Measurements from ENCODE around the gene SLC4A7. TPM values are rescaled to one million over a fixed set of nuclear protein-coding genes. Genes with fewer than 3 reads are reported as not detected.

The SLC4A7 gene
- total RNA-seq, 2 experiments from 2014 or later = 46.4 to 53.0 TPM

- Mint-ChIP-seq H3K27ac (no peak overlapping the region), H3K9me3 (ENCODE audit: low read depth) (no peaks in the 10 kb centered on the region), H3K36me3 (ENCODE audit: low read depth) (no peaks in the 10 kb centered on the region), H3K27me3 (no peaks in the 10 kb centered on the region), H3K4me1 (peaks cover 26% of the 10 kb centered on the region), H3K4me3 (no peak overlapping the region)
- no peak for DNase-seq
- no peak for ATAC-seq
- POLR2A ChIA-PET = no interaction called here
- CTCF ChIA-PET = no interaction called here
- intact Hi-C loops (cut with DNase I, micrococcal nuclease) = loop anchor here (1.0 to 2.0 kb wide), 3 partner anchors 110 to 324 kb away; no protein-coding TSS in a partner anchor
These were observed 127.2 kb downstream of the SLC4A7 start for GRCh38 chr3:27356976-27357375.

DNA sequence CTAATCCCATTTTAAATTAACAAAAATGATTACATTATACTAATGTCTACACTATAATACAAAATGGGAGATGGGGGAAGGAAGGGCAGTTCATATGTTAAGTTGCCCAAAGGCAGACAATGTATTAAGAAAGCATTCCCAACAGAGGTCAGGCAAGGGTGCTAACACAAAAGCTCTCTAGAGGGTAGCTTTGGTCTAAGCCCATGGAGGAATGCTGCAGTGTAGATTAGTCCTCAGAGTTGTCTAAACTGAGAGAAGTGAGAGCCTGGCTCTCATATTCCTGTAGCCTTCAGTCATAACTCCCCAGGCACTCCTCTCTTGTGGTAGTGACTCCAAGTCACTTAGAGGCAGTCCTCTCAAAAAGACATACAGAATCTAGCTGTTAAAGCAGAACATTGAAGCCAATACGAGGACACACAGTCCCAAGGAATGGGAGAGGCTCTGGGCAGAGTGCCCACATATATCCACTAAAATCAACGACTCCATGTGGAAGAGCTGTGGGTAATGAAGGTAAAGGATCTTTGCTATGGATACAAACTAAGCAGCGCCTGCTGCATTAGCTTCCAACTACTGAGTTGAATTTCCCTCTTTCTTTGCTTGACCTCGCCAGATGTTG lies 129.5 kb downstream of the SLC4A7 start:
- Mint-ChIP-seq H3K4me3 (no peak overlapping the region), H3K9me3 (ENCODE audit: low read depth) (no peaks in the 10 kb centered on the region), H3K27ac (no peak overlapping the region), H3K4me1 (peaks cover 24% of the 10 kb centered on the region), H3K27me3 (no peaks in the 10 kb centered on the region), H3K36me3 (ENCODE audit: low read depth) (no peaks in the 10 kb centered on the region)
- no peak for ATAC-seq
- intact Hi-C loops (cut with DNase I, micrococcal nuclease) = no loop called here
- POLR2A ChIA-PET = no interaction called here
- CTCF ChIA-PET = interaction anchor here (0.7 to 1.4 kb wide), 6 partner anchors 8 to 327 kb away, joined by 3 to 7 read pairs (median 3); no protein-coding TSS in a partner anchor
- no peak for DNase-seq

DNA sequence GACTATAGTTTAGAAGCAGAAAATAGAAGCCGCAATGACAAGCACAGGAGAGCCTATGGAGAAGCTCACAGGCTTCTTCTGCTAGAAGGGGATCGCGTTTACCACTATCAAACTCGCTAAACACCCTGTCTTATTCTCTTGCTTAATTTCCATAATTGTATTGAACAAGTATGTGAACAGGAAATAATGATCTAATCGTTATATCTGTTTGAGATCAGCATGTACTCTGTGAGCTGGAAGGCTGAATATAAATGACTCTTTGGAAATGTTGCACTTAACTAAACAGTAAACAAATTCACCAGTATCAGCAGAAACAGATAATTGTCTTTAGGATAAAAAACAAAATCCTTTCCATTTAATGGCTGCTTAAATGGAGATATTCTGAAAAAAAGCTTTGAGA lies 130.0 kb downstream of the SLC4A7 start:
- intact Hi-C loops (cut with DNase I, micrococcal nuclease) = no loop called here
- ChIA-PET CTCF (interaction anchor here (0.6 to 1.4 kb wide), 5 partner anchors 9 to 328 kb away, joined by 3 to 7 read pairs (median 3); no protein-coding TSS in a partner anchor), POLR2A (no interaction called here)
- ATAC-seq = no peak
- no peak overlapping the region for H3K27ac Mint-ChIP-seq
- no peaks in the 10 kb centered on the region for H3K27me3 Mint-ChIP-seq
- no peak overlapping the region for H3K4me3 Mint-ChIP-seq
- no peaks in the 10 kb centered on the region for H3K9me3 Mint-ChIP-seq (ENCODE audit: low read depth)
- peaks cover 19% of the 10 kb centered on the region for H3K4me1 Mint-ChIP-seq
- DNase-seq = no peak
- H3K36me3 Mint-ChIP-seq (ENCODE audit: low read depth) = no peaks in the 10 kb centered on the region

DNA sequence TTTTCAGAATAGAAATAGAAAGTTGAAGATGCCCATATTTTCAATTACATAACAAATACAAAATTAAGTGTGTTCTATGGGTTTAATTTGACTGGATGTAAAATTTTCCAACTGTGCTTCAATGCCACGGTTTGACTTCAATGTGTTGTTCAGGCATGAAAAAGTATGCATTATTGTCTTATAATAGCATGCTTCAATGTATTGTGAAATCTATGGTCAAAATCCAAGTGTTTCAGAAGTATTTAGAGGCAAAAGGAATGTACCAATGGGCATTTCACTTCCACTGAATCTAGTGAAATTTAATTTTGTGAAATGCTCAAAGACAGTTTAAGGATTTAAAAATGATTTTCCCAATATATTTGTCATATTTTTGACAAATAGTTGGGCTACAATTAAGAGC lies 131.0 kb downstream of the SLC4A7 start:
- ATAC-seq (no peak), DNase-seq (no peak)
- Mint-ChIP-seq H3K27me3 (no peaks in the 10 kb centered on the region), H3K4me1 (peaks cover 13% of the 10 kb centered on the region), H3K9me3 (ENCODE audit: low read depth) (no peaks in the 10 kb centered on the region), H3K36me3 (ENCODE audit: low read depth) (no peaks in the 10 kb centered on the region), H3K27ac (no peak overlapping the region), H3K4me3 (no peak overlapping the region)
- ChIA-PET CTCF (interaction anchor here (0.6 kb wide), 1 partner anchor 41 kb away, joined by 3 read pairs; no protein-coding TSS in a partner anchor), POLR2A (no interaction called here)
- intact Hi-C loops (cut with DNase I, micrococcal nuclease) = no loop called here

- DNase-seq (no peak), ATAC-seq (no peak)
- Mint-ChIP-seq H3K27me3 (no peaks in the 10 kb centered on the region), H3K9me3 (ENCODE audit: low read depth) (no peaks in the 10 kb centered on the region), H3K36me3 (ENCODE audit: low read depth) (no peaks in the 10 kb centered on the region), H3K27ac (no peak overlapping the region), H3K4me1 (peaks cover 5% of the 10 kb centered on the region), H3K4me3 (no peak overlapping the region)
- POLR2A ChIA-PET = no interaction called here
- intact Hi-C loops (cut with DNase I, micrococcal nuclease) = no loop called here
- CTCF ChIA-PET = no interaction called here
These were observed 132.1 kb downstream of the SLC4A7 start for GRCh38 chr3:27352047-27352446.

- Mint-ChIP-seq H3K36me3 (ENCODE audit: low read depth) (no peaks in the 10 kb centered on the region), H3K27ac (no peak overlapping the region), H3K4me3 (no peak overlapping the region), H3K9me3 (ENCODE audit: low read depth) (no peaks in the 10 kb centered on the region), H3K27me3 (no peaks in the 10 kb centered on the region), H3K4me1 (peaks cover 8% of the 10 kb centered on the region)
- ChIA-PET CTCF (interaction anchor here (0.7 to 1.7 kb wide), 3 partner anchors 8 to 233 kb away, joined by 3 to 4 read pairs (median 4); no protein-coding TSS in a partner anchor), POLR2A (no interaction called here)
- intact Hi-C loops (cut with DNase I, micrococcal nuclease) = no loop called here
- DNase-seq (no peak), ATAC-seq (peak; percentile 33)
These were observed 134.4 kb downstream of the SLC4A7 start for GRCh38 chr3:27349832-27350231.

DNA sequence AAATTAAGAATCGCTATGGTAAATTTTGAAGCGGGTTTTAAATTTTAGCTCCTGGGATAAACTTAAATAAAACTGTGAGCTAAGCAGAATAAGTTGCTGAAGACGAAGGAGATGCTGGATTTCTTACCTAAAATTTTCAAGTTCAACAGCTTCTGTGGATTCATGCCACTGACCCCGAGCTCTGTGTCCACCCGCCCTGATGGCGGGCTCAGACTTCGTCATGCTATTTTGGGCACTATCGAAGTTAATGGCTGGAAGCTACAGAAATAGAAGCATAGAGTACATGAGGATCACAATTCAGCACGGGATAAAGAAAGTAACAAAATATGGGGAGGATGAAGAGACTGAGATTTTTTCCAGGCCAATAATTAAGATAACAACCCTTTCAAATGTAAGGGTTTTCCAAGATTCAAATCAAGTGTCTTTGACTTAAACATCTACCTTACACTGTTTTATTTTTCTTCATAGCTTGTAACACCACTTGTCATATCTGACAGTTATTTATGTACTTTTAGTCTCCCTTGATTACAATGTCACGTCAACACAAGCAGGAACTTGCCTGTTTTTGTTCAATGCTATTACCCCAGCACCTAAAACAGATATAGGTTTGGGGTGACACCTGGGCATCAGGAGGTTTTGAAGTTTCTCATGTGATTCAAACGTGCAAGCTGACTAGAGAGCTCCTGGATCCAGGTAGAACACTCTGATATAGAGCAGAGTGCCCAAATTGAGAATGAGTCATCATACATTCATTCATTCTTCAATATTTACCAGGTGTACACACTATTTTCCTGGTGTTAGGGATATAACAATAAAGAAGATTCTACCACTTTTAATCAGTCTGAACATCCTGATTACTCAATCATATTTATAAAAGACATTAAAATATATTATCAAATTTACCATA lies 138.0 kb downstream of the SLC4A7 start:
- ChIA-PET CTCF (interaction anchor here (1.7 kb wide), 1 partner anchor 21 kb away, joined by 4 read pairs; no protein-coding TSS in a partner anchor), POLR2A (no interaction called here)
- Mint-ChIP-seq H3K36me3 (ENCODE audit: low read depth) (no peaks in the 10 kb centered on the region), H3K27me3 (no peaks in the 10 kb centered on the region), H3K27ac (no peak overlapping the region), H3K4me3 (no peak overlapping the region), H3K4me1 (peaks cover 8% of the 10 kb centered on the region), H3K9me3 (ENCODE audit: low read depth) (no peaks in the 10 kb centered on the region)
- ATAC-seq (no peak), DNase-seq (no peak)
- intact Hi-C loops (cut with DNase I, micrococcal nuclease) = no loop called here

GRCh38 chr3:27345493-27345892 lies 138.7 kb downstream of the SLC4A7 start:
- no peak for DNase-seq
- H3K9me3 Mint-ChIP-seq (ENCODE audit: low read depth) = no peaks in the 10 kb centered on the region

GRCh38 chr3:27345045-27345444 lies 139.1 kb downstream of the SLC4A7 start:
- DNase-seq (no peak), ATAC-seq (no peak)
- Mint-ChIP-seq H3K36me3 (ENCODE audit: low read depth) (no peaks in the 10 kb centered on the region), H3K4me1 (peaks cover 5% of the 10 kb centered on the region), H3K27me3 (no peaks in the 10 kb centered on the region), H3K9me3 (ENCODE audit: low read depth) (no peaks in the 10 kb centered on the region), H3K27ac (no peak overlapping the region), H3K4me3 (no peak overlapping the region)
- intact Hi-C loops (cut with DNase I, micrococcal nuclease) = no loop called here
- CTCF ChIA-PET = interaction anchor here (1.7 kb wide), 1 partner anchor 22 kb away, joined by 4 read pairs; no protein-coding TSS in a partner anchor
- POLR2A ChIA-PET = no interaction called here

More at GRCh38 chr3:27345493-27345892, 138.7 kb downstream of the SLC4A7 start:
- intact Hi-C loops (cut with DNase I, micrococcal nuclease) = no loop called here
- Mint-ChIP-seq H3K4me3 (no peak overlapping the region), H3K27ac (no peak overlapping the region), H3K27me3 (no peaks in the 10 kb centered on the region), H3K4me1 (peaks cover 8% of the 10 kb centered on the region), H3K36me3 (ENCODE audit: low read depth) (no peaks in the 10 kb centered on the region)
- ATAC-seq = no peak
- POLR2A ChIA-PET = no interaction called here
- CTCF ChIA-PET = interaction anchor here (1.7 kb wide), 1 partner anchor 22 kb away, joined by 4 read pairs; no protein-coding TSS in a partner anchor

GRCh38 chr3:27344192-27344591 lies 140.0 kb downstream of the SLC4A7 start:
- no peak for DNase-seq
- intact Hi-C loops (cut with DNase I, micrococcal nuclease) = no loop called here
- no peak overlapping the region for H3K4me3 Mint-ChIP-seq
- H3K27me3 Mint-ChIP-seq = no peaks in the 10 kb centered on the region
- ATAC-seq = no peak
- CTCF ChIA-PET = no interaction called here
- H3K9me3 Mint-ChIP-seq (ENCODE audit: low read depth) = no peaks in the 10 kb centered on the region
- H3K27ac Mint-ChIP-seq = no peak overlapping the region
- POLR2A ChIA-PET = no interaction called here
- H3K4me1 Mint-ChIP-seq = peaks cover 2% of the 10 kb centered on the region
- H3K36me3 Mint-ChIP-seq (ENCODE audit: low read depth) = no peaks in the 10 kb centered on the region

- peaks cover 2% of the 10 kb centered on the region for H3K4me1 Mint-ChIP-seq
- ChIA-PET POLR2A (no interaction called here), CTCF (no interaction called here)
- H3K27ac Mint-ChIP-seq = no peak overlapping the region
- H3K27me3 Mint-ChIP-seq = no peaks in the 10 kb centered on the region
- no peak for DNase-seq
- H3K36me3 Mint-ChIP-seq (ENCODE audit: low read depth) = no peaks in the 10 kb centered on the region
- no peaks in the 10 kb centered on the region for H3K9me3 Mint-ChIP-seq (ENCODE audit: low read depth)
- intact Hi-C loops (cut with DNase I, micrococcal nuclease) = no loop called here
- no peak overlapping the region for H3K4me3 Mint-ChIP-seq
- ATAC-seq = no peak
These were observed 141.9 kb downstream of the SLC4A7 start for GRCh38 chr3:27342267-27342666.

- no peak for ATAC-seq
- H3K36me3 Mint-ChIP-seq (ENCODE audit: low read depth) = no peaks in the 10 kb centered on the region
- intact Hi-C loops (cut with DNase I, micrococcal nuclease) = no loop called here
- no peaks in the 10 kb centered on the region for H3K27me3 Mint-ChIP-seq
- H3K27ac Mint-ChIP-seq = no peak overlapping the region
- POLR2A ChIA-PET = no interaction called here
- H3K4me1 Mint-ChIP-seq = peaks cover 2% of the 10 kb centered on the region
- no peak overlapping the region for H3K4me3 Mint-ChIP-seq
- CTCF ChIA-PET = no interaction called here
- DNase-seq = no peak
- H3K9me3 Mint-ChIP-seq (ENCODE audit: low read depth) = no peaks in the 10 kb centered on the region
These were observed 143.7 kb downstream of the SLC4A7 start for GRCh38 chr3:27340534-27340933.

Measured in activated CD4-positive, alpha-beta T cell treated with anti-CD3 and anti-CD28 coated beads for 36 hours (primary cell).